Stimulated activated CD4-positive, alpha-beta T cell treated with anti-CD3 and anti-CD28 coated beads, TNF-alpha, amount 100 ng/mL, for 4 hours (primary cell): ENCODE measurements around the gene KMT2C.
"Not testable (repeated sequence)": the region's sequence is repeated elsewhere in the genome, so short reads cannot be mapped to it uniquely, and the experiment has no call there.

Experiments used
- DNase-seq, 3 experiments: peaks; one replicate each; pipeline ENCODE4 v3.0.0-alpha.2; 2020; ENCODE audit warnings: low read depth in 3 of 3

KMT2C gene

DNA sequence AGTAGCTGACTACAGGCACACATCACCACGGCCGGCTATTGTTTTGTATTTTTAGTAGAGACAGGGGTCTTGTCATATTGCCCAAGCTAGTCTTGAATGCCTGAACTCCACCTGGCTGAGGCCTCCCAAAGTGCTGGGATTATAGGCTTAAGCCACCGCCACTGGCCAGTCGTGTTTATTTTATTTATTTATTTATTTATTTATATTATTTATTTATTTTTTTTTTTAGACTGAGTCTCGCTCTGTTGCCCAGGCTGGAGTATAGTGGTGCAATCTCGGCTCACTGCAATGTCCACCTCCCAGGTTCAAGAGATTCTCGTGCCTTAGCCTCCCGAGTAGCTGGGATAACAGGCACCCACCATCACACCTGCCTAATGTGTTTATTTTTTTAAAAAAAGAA, 6.0 kb upstream of the KMT2C start:
- DNase-seq: not testable (repeated sequence)

DNA sequence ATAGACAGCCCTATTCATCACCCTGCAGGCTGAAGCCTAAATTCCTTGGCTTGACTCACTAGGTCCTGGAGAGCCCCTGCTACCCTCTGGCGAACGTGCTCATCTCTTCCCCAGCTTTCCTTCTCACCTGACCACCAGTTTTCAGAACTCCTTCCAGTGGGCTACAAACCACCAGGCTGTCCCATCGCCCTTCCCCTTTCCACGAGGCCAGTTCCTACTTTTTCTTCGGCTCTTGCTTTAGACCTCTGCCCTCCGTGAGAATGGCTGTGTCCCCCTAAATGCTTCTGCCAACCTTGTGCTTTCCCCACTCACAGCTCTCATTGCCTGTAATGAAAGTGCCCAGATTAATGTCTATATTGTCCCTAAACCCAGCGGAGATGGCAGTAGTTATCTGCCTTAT, 5.4 kb upstream of the KMT2C start:
- not testable (repeated sequence) for DNase-seq

DNA sequence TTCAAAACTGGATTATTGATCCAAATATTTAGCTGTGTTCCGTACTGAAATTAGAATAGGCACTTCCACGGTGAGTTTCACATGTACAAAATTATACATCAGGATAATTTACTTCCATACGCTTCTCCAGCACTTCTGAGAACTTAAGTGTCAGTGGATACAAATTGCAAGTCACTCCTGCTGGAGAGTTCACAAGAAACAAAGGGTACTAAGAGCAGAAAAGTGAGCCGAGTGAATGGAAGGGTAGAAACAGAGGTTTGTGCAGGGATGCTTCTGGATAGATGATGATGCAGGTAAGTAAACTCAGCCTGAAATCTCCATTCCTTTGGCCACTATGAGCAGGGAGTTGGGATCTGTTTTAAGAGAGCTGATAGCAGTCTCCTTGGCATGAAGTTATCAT, 2.2 kb upstream of the KMT2C start:
- not testable (repeated sequence) for DNase-seq

DNA sequence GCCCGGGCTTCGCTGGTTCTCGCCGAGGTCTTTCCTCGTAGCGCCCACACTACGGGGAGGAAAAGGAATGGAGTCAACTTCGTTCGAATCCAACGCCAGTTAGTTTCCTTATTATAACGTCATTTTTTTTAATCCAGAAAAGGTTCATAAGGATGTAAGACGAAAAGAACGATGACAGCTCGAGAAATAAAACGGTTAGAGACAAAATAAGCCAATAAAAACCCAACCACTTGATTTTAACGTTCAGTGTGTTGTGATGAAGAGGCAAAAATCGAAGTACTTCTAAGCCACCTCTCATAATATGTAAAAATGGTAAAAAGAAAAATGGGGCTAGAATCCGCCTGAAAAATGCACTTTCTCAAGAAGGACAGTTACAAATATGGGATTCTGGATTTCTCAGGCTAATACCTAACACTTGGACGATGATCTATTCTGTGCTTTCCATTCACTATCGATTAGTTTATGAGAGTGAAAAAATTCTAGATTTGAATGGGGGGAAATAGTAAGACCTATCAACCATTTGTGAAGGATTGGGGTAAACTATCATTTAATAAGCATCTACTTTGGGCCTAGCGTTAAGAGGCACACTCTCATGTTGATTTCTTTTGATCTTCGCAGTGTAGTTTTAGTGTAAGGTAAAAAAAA, 1.2 kb upstream of the KMT2C start:
- not testable (repeated sequence) for DNase-seq

DNA sequence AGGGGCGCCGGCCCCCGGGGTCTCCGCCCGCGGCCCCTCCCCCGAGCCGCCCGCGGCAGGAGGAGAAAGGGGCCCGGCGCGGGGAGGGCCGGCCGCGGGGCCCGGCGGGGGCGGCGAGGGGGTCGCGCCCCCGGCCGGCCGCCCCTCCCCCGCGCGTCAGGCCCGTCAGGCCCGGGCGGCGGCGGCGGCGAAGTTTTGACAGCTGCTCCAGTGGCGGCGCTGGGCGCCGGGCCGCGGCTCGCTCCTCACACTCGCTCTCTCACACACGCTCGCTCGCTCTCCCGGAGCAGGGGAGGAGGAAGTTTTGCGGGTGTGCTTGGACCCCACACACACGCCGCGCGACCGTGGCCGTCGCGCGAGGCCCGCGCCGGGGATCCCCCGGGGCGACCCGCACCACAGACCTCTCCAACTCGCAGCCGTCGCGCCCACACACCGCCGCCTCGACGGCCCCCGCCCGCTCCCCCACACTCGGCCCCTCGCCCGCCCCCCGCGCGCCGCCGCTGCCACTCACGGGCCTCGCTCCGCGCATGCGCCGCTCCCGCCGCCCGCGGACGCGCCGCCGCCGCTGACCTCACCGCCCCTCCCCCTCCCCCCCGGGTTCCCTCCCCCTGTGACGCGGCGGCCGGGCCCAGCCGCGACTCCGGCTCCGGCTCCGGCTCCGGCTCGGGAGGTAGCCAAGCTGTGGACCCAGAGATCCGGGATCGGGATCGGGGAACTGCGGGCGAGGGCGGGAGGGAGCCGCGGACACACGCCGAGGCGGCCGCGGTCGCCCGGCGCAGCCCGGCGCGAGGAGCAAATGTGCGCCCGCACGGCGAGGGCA, 518 bp upstream of the KMT2C start:
- peak; percentile 83 to 90 (median 84) for DNase-seq

DNA sequence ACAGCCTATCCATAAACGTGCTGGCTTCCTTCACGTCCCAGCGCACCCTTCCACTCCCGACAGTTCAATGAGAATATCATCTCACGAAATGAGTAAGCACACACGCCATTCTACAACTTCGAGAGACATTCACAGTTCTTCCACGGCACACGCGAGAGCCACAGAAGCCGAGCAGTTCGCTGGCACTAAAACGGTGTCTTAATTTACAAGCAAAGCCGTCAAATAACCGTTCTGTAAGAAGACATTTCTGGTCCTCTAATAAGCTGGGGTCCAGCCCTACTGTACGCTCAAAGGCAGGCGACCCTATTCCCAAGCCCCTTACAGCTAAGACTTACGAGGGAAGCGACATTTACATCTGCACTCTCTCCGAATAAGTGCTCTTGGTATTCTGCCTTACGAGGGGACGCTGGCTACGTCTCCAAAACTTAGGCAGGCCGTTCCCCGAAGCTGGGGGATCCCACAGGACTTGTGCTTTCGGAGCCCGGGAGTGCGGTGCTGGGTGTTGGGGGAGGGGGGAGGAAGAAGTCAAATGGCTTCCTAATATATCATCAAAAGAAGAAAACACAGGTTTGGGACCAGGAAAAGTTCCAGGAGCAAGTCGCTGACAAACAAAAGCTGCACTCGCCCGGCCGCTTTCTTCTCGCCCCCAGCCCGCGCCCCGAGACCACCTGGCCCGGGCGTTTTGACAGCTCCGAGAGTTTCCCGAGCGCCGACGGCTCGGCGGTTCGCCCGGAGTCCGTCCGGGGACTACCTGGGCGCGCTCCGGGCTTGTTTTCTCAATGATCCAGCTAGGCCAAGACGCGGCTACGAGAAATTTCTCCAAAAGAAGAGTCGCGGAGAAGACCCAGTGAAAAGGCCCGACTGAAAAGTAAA, 1.1 kb downstream of the KMT2C start:
- DNase-seq: peak in 2 of 3 experiments; percentile 8 to 23

DNA sequence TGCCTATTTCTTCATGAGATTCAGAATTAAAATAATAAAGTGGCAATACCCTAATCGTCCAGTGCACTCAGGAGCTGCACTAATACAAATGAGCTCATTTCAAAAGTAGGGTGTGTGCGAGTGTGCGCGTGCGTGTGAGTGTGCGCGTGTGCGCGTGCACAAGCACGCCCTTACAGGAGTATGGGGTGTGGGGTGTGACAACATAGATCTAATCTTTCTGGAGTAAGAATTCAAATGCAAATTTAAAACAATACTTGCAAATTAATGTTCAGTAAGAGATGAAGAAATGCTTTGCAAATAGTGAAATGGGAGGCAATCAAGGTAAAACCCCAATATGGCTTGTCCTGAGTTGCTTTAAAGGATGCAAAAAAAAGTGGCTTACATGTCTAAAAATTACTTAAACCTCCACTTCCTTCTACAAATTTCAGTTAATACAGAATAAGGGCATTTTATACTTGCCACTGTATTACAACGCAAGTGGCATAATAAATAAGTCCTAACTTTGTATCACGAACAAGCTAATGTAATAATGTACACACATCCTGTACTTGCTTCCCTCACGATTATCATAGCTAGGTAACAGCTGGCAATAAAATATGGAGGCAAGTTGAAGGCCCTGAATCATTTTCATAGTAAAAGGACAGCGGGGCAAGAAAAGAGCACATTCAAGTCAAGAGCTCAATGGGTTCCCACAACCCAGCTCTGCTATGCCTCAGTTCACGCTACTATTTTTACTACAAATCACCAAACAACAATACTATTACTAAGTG, 1.9 kb downstream of the KMT2C start:
- DNase-seq: peak; percentile 8 to 45 (median 34)

DNA sequence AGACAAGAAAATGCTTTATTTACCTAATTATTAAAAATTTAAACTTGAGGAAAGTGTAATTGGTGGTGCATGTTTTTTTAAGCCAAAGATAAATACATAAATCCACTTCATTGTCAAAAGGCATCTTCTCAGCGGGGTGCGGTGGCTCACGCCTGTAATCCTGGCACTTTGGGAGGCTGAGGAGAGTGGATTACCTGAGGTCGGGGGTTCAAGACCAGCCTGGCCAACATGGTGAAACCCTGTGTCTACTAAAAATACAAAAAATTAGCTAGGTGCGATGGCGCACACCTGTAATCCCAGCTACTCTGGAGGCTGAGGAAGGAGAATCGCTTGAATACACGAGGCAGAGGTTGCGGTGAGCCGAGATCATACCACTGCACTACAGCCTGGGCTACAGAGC, 3.1 kb downstream of the KMT2C start:
- DNase-seq: not testable (repeated sequence)

DNA sequence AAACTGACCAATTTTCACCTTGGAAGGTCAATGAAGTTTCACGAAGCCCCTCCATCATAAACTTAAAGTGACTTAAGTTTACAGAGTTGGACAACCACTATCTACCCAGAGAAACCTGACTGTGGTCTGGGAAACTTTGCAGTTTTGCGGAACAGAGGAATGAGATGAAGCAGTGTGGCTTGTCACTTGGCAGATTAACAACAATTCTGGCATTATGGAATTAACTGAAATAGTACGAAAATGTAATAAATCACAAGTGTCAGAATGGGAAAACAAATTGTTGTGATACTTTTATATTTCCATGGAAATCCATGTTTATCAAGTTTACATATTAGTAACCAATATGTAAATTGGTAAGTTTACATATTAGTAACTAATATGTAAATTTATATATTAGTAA, 4.9 kb downstream of the KMT2C start:
- no peak for DNase-seq

DNA sequence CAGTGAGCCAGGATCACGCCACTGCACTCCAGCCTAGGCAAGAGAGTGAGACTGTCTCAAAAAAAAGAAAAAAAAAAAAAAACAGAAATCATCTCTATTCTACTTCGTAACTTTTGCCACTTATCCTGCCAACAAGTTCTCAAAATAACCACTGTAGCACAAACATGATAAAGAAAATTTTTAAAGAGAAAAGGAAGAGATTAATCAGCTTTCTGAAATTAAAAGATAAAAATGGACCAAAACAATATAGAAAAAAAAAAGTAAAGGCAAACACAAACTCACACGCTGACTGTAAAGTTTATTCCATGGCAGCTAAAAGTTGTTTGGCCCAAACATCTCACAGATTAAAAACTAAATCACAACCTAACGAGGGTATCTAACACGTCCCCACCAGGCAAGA, 5.7 kb downstream of the KMT2C start:
- not testable (repeated sequence) for DNase-seq

DNA sequence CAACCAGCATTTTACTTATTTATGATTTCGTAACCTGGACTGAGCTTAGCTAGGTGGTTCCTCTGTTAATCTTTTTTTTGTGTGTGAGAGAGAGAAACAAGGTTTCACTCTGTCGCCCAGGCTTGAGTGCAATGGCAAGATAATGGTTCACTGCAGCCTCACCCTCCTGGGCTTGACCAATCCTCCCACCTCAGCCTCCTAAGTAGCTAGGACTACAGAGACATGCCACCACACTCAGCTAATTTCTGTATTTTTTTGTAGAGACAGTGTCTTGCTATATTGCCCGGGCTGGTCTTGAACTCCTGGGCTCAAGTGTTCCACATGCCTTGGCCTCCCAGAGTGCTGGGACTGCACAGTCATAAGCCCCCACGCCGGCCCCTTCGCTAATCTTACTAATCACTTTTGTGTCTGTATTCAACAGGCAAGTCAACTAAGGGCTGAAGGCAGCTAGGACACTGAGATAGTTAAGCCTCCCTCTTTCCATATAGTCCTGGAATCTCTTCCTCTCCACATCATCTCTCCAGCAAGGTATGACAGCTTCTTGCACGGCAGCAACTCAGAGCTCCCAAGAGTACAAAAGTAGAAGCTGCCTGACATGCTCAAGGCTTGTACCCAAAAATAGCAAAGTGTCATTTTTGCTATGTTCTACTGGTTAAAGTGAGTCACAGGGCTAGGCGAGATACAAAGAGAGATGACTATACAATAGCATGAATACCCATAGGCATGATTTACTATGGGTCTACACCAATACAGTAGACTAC, 11.3 kb downstream of the KMT2C start:
- DNase-seq: no peak

DNA sequence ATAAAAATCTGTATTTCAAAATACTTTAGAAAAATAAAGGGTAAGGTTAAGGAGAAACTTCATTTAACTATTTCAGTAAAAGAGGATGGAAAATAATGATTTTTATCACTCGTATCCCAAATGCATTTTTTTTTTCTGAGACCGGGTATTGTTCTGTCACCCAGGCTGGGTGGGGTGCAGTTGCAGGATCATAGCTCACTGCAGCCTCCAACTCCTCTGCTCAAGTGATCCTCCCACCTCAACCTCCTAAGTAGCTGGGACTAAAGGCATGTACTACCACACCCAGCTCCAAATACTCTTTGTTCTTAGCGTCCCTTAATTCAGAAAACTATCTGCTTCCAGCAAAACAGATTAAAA, 11.8 kb downstream of the KMT2C start:
- no peak for DNase-seq

DNA sequence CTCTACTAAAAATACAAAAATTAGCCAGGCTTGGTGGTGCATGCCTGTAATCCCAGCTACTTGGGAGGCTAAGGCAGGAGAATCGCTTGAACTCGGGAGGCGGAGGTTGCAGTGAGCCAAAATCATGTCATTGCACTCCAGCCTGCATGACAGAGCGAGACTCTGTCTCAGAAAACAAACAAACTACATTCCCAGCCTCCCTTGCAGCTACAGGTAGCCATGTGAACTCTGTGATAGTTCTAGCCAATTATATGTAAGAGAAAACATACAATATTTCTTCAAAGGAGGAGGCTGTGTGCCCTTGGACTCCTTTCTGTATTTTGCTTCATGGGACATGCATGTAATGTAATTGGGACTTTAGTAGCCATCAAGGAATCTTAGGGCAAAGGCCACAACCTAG, 12.6 kb downstream of the KMT2C start:
- not testable (repeated sequence) for DNase-seq

DNA sequence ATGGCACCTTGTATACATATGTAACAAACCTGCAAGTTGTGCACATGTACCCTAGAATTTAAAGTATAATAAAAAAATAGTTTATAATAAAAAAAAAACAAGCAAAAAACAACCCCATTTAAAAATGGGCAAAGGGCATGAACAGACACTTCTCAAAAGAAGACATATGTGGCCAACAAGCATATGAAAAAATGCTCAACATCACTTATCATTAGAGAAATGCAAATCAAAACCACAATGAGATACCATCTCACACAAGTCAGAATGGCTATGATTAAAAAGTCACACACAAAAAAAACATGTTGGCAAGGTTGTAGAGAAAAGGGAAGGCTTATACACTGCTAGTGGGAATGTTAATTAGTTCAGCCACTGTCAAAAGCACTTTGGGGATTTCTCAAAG, 14.9 kb downstream of the KMT2C start:
- DNase-seq: not testable (repeated sequence)

DNA sequence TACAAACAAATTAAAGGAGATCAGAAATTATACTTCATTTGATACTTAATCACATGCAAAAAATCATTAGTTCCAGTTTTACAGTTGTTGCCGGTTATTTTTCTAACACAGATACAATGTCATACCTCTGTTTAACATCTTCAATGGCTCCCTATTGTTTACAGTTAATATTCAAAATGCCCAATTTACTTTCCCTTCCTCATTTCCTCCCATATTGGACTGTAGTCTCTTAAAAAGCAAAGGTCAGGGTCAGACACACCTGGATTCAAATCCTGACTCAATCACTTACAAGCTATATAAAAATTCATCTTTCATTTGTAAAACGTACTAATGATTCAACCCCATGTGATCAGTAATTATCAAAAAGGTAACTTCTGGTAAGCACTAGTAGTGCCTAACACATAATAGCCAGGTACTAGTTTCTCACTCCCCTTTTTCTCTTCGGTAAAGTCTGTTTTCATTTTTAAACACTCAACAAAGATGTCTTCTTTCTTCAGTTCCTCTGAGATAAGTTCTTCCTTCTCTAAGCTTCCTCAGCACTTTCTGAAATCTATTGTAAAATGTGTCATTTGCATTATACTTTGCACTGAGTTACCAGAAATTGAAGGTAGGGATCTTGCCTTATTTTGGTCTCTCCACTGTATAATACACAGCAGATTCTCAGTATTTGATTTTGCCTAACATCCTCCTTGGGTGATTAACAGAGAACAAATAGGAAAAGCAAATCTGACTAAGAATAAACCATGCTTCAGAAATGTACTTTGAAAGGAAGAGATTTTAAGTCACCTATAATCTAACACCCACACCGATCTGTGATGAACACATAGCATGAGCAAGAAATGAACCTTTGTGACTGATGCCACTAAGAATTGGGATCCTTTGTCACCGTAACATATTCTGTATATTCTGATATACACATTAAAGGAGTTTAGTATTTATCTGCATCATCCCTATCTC, 16.1 kb downstream of the KMT2C start:
- no peak for DNase-seq

DNA sequence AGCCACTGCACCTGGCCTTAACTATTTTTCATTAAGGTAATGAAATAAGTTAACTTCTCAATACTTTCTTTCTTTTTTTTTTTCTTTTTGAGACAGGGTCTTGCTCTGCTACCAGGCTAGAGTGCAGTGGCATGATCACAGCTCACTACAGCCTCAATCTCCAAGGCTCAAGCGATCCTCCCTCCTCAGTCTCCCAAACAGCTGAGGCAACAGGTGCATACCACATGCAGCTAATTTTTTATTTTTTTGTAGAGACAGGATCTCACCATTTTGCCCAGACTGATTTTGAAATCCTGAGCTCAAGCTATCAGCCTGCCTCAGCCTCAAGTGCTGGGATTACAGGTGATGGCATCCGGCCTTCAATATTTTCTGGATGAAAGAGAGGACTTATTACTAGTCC, 21.0 kb downstream of the KMT2C start:
- DNase-seq: no peak

DNA sequence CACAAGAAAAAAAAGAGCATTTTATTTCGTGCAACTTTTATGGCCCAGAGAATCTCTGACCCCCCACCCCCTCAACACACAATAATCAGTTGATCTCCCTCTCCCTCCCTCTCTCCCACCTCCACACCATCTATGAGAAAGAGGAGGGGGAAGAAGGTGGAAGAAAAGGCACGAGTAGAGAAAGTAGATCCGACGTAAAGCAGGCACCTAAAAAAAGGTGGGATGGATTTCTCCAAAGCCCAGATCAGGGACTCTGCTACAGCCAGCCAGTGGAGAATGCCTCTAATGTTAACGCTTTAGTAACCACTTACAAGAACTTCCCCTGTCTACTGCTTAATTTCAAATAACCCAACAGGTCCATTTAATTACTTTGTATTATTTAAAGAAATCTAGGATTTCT, 24.4 kb downstream of the KMT2C start:
- no peak for DNase-seq

DNA sequence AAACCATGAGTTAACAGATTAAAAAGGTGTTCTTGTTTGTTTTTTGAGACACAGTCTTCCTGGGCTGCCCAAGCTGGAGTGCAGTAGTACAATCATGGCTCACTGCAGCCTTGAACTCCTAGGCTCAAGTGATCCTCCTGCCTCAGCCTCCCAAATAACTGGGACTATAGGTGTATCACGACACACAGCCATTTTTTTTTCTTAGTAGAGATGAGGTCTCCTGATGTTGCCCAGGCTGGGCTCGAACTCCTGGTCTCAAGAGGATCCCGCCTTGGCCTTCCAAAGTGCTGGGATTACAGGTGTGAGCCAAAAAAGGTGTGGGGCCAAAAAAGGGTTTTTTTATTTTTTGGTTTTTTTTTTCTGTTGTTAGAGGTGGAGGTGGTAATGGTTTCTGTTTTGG, 29.3 kb downstream of the KMT2C start:
- DNase-seq: no peak

DNA sequence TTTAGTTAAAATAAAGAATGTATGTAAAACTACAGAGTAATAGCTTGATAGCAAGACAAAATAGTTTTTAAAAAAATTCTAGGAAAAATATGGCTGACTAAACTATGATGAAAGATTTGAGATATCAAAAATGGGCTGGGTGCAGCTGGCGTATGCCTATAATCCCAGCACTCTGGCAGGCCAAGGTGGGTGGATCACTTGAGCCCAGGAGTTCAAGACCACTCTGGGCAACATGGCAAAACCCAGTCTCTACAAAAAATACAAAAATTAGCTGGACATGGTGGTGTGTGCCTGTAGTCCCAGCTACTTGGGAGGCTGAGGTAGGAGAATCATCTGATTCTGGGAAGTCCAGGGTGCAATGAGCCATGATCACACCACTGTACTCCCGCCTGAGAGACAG, 29.8 kb downstream of the KMT2C start:
- DNase-seq: not testable (repeated sequence)

DNA sequence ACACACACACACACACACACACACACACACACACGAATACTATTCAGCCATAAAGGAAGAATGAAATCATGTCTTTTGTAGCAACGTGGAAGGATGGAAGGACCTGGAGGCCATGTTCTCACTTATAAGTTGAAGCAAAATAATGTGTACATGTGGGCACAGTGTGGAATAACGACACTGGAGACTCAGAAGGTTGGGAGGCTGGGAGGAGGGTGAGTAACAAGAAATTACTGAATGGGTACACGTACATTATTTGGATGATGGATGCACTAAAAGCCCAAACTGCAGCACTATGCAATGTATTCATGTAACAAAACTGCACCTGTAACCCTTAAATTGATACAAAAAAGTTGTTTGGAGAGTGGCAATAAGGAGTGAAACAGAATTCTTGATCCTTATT, 32.1 kb downstream of the KMT2C start:
- no peak for DNase-seq
